NOMO-1 treated with DMSO at 0.1 percent for 48 hours (cell line): ENCODE measurements around the gene COL15A1.
A peak's percentile ranks its signal among the peaks of the same experiment; 100 is the strongest.
"Not testable (repeated sequence)": the region's sequence is repeated elsewhere in the genome, so short reads cannot be mapped to it uniquely, and the experiment has no call there.

Experiments used
- DNase-seq: peaks from one replicate; lab custom pipeline; 2025; ENCODE audit not compliant: unreplicated experiment; lab: John Stamatoyannopoulos, UW

The COL15A1 gene

GRCh38 chr9:99074902-99075245 is 131.2 kb downstream of the COL15A1 start:
- DNase-seq: no peak

GRCh38 chr9:99075246-99075912 is 131.7 kb downstream of the COL15A1 start:
- no peak for DNase-seq

GRCh38 chr9:99076030-99076429 is 132.3 kb downstream of the COL15A1 start:
- DNase-seq: no peak

- peak; percentile 17 for DNase-seq
Observed at GRCh38 chr9:99076483-99077171, 132.9 kb downstream of the COL15A1 start.

- DNase-seq: no peak
Observed at GRCh38 chr9:99078717-99079116, 135.0 kb downstream of the COL15A1 start.

GRCh38 chr9:99079542-99079941 is 135.8 kb downstream of the COL15A1 start:
- no peak for DNase-seq

- no peak for DNase-seq
Observed at GRCh38 chr9:99083051-99083450, 139.3 kb downstream of the COL15A1 start.

GRCh38 chr9:99085949-99086948 is 142.5 kb downstream of the COL15A1 start:
- peak; percentile 84 for DNase-seq

GRCh38 chr9:99087462-99087861 is 143.8 kb downstream of the COL15A1 start:
- no peak for DNase-seq

GRCh38 chr9:99090336-99091130 is 146.8 kb downstream of the COL15A1 start:
- no peak for DNase-seq

GRCh38 chr9:99092643-99093491 is 149.2 kb downstream of the COL15A1 start:
- no peak for DNase-seq

- no peak for DNase-seq
Observed at GRCh38 chr9:99093492-99093791, 149.7 kb downstream of the COL15A1 start.

- DNase-seq: no peak
Observed at GRCh38 chr9:99095565-99095964, 151.9 kb downstream of the COL15A1 start.

- no peak for DNase-seq
Observed at GRCh38 chr9:99096409-99096808, 152.7 kb downstream of the COL15A1 start.

GRCh38 chr9:99099806-99100585 is 156.3 kb downstream of the COL15A1 start:
- DNase-seq: not testable (repeated sequence)

- no peak for DNase-seq
Observed at GRCh38 chr9:99101271-99101670, 157.6 kb downstream of the COL15A1 start.

- no peak for DNase-seq
Observed at GRCh38 chr9:99101812-99102211, 158.1 kb downstream of the COL15A1 start.

GRCh38 chr9:99103054-99103895 is 159.6 kb downstream of the COL15A1 start:
- DNase-seq: no peak
